ENCODE results near the gene IRF2. TPM values are rescaled to one million over a fixed set of nuclear protein-coding genes. Genes with fewer than 3 reads are reported as not detected.

Gene IRF2
- total and polyA plus RNA-seq, 2 of the 8 experiments (the other 6 are each of a cell fraction or from before 2014, with no cell fraction given), result 13.8 to 17.0 TPM

- WGBS, 2 experiments (ENCODE audit: extremely low coverage in 1 of 2, insufficient coverage in 1 of 2, insufficient read length in 1 of 2, insufficient replicate concordance in 2 of 2, low coverage in 1 of 2, low lambda C conversion rate in 2 of 2, missing lambda C conversion rate in 1 of 2), result 91% methylated on average over 9 of the region's 9 CpGs; no CpG with 5 or more reads in 1 of the 2 experiments
Measured at GRCh38 chr4:184487503-184487902, 13.2 kb upstream of the IRF2 start.

More at GRCh38 chr4:184487503-184487902, 13.2 kb upstream of the IRF2 start:
- H3K27ac ChIP-seq (ENCODE audit: low read depth, low read length), result no peak overlapping the region
- CTCF ChIA-PET (ENCODE audit: partially characterized antibody), result no interaction called here
- H3K23ac ChIP-seq (ENCODE audit: insufficient read length), result no peak overlapping the region
- no peak overlapping the region for H3K14ac ChIP-seq (ENCODE audit: insufficient read length)
- H2AK5ac ChIP-seq (ENCODE audit: low read depth, low read length), result no peak overlapping the region
- POLR2A ChIA-PET (ENCODE audit: partially characterized antibody), result no interaction called here
- peaks cover 1% of the 10 kb centered on the region; the same call in 1 of the 2 replicates for H3K23me2 ChIP-seq (ENCODE audit: low read depth, low read length)
- H3K56ac ChIP-seq (replicated peaks; ENCODE audit: insufficient read length, low read depth, low read length), result no peak overlapping the region
- H2AFZ ChIP-seq (ENCODE audit: low read length), result 0 out of 2 replicates have a peak overlapping the region, but pooled peaks have one; percentile 10
- H3K9ac ChIP-seq (replicated peaks in 1 of 4; ENCODE audit: extremely low read depth in 1 of 4, low read depth in 3 of 4, low read length in 3 of 4), result no peak overlapping the region
- no peaks in the 10 kb centered on the region for H3K79me2 ChIP-seq (ENCODE audit: control insufficient read depth in 1 of 2, insufficient read depth in 2 of 2, low read length in 2 of 2)
- no peak for FAIRE-seq
- no peak overlapping the region for H4K8ac ChIP-seq (ENCODE audit: extremely low read depth, insufficient read depth, low read length)
- H4K20me1 ChIP-seq (replicated peaks in 1 of 2; ENCODE audit: control insufficient read depth in 1 of 2, insufficient read depth in 2 of 2, low read length in 2 of 2), result no peaks in the 10 kb centered on the region
- H3K79me1 ChIP-seq (ENCODE audit: low read depth, low read length), result no peaks in the 10 kb centered on the region
- no peaks in the 10 kb centered on the region for H3K27me3 ChIP-seq (replicated peaks in 1 of 4; ENCODE audit: control insufficient read depth in 3 of 4, extremely low read depth in 1 of 4, insufficient read depth in 3 of 4, low read length in 3 of 4)
- H3K4me3 ChIP-seq (ENCODE audit: extremely low read depth in 1 of 4, insufficient read depth in 2 of 4, low read depth in 3 of 4, low read length in 4 of 4), result no peak overlapping the region
- H2BK120ac ChIP-seq (replicated peaks; ENCODE audit: low read depth, low read length), result no peak overlapping the region
- no peak overlapping the region for H3K4ac ChIP-seq (replicated peaks; ENCODE audit: insufficient read length, low read depth, low read length)
- H3K9me3 ChIP-seq (ENCODE audit: insufficient read depth in 2 of 2, low read depth in 1 of 2, low read length in 1 of 2), result peaks cover 10 to 12% of the 10 kb centered on the region in 2 experiments; a peak in 3 of 4 replicates
- no peak overlapping the region for H2BK12ac ChIP-seq (ENCODE audit: low read depth, low read length)
- H3K4me2 ChIP-seq (ENCODE audit: insufficient read depth in 1 of 2, low read depth in 2 of 2, low read length in 2 of 2), result no peak overlapping the region
- no peak overlapping the region for H2BK5ac ChIP-seq (ENCODE audit: low read depth, low read length)
- DNase-seq (ENCODE audit: low read depth in 1 of 2, low spot score in 2 of 2), result no peak
- H3K18ac ChIP-seq (ENCODE audit: extremely low read depth, low read length), result no peak overlapping the region
- no peaks in the 10 kb centered on the region for H3K4me1 ChIP-seq (replicated peaks in 1 of 4; ENCODE audit: control insufficient read depth in 3 of 4, insufficient read depth in 4 of 4, low read length in 3 of 4)
- no peak overlapping the region for H4K5ac ChIP-seq (ENCODE audit: insufficient read length, low read depth, low read length)
- no peaks in the 10 kb centered on the region for H3K36me3 ChIP-seq (ENCODE audit: control insufficient read depth in 2 of 4, insufficient read depth in 4 of 4, low read length in 3 of 4)
- no peak overlapping the region for H2BK15ac ChIP-seq (ENCODE audit: low read length)
- H4K91ac ChIP-seq (replicated peaks; ENCODE audit: insufficient read length, low read length), result no peak overlapping the region
- H2BK20ac ChIP-seq (ENCODE audit: low read length), result no peak overlapping the region
- no peak for TF ChIP-seq RAD21 (IDR thresholded peaks at IDR 0.05 in 1 of 2, conservative IDR thresholded peaks at IDR 0.05 in 1 of 2; ENCODE audit: low read depth in 2 of 2, low read length in 2 of 2)
- TF ChIP-seq, protein P1, sequence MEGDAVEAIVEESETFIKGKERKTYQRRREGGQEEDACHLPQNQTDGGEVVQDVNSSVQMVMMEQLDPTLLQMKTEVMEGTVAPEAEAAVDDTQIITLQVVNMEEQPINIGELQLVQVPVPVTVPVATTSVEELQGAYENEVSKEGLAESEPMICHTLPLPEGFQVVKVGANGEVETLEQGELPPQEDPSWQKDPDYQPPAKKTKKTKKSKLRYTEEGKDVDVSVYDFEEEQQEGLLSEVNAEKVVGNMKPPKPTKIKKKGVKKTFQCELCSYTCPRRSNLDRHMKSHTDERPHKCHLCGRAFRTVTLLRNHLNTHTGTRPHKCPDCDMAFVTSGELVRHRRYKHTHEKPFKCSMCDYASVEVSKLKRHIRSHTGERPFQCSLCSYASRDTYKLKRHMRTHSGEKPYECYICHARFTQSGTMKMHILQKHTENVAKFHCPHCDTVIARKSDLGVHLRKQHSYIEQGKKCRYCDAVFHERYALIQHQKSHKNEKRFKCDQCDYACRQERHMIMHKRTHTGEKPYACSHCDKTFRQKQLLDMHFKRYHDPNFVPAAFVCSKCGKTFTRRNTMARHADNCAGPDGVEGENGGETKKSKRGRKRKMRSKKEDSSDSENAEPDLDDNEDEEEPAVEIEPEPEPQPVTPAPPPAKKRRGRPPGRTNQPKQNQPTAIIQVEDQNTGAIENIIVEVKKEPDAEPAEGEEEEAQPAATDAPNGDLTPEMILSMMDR (IDR thresholded peaks at IDR 0.05; ENCODE audit: control extremely low read depth in 1 of 3, insufficient read depth in 1 of 3, low read depth in 1 of 3, low read length in 3 of 3), result no peak
- no peak for TF ChIP-seq CEBPB (IDR thresholded peaks at IDR 0.05; ENCODE audit: low read depth, low read length)
- TF ChIP-seq, protein P2, sequence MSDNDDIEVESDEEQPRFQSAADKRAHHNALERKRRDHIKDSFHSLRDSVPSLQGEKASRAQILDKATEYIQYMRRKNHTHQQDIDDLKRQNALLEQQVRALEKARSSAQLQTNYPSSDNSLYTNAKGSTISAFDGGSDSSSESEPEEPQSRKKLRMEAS (IDR thresholded peaks at IDR 0.05), result no peak
- no peak for TF ChIP-seq SAP30 (IDR thresholded peaks at IDR 0.05; ENCODE audit: insufficient read depth, insufficient replicate concordance, low read length)
- TF ChIP-seq POLR2AphosphoS5 (IDR thresholded peaks at IDR 0.05; ENCODE audit: low read depth, low read length), result no peak
- TF ChIP-seq TEAD4 (IDR thresholded peaks at IDR 0.05; ENCODE audit: low read depth, low read length), result no peak
- TF ChIP-seq CTBP2 (IDR thresholded peaks at IDR 0.05; ENCODE audit: borderline replicate concordance, insufficient read depth, insufficient read length, low read length), result no peak
